K562 (cell line): ENCODE results near the gene SRRM5. TPM values are rescaled to one million over a fixed set of nuclear protein-coding genes. Genes with fewer than 3 reads are reported as not detected.

ENCODE experiments used
- ATAC-seq: fragments of 200-7000 bp; cut with Tn5 transposase; 3 replicates; pipeline ENCODE4 v1.9.1; 2020; ENCODE audit warnings: moderate library complexity
- BruUV-seq: library from RNA; stranded (reverse); fragments of 400-500 nt; replicated peaks from 2 replicates; lab custom pipeline; 2021; lab: Mats Ljungman, UMichigan
- CTCF ChIA-PET: fragments of 300-600 bp; formaldehyde crosslinking; extraction: SDS; loops from one replicate; lab custom pipeline; 2021; ENCODE audit warnings: low intra/inter-chr PET ratio; lab: Yijun Ruan, JAX
- POLR2A ChIA-PET: fragments of 300-600, 350-650 bp; sonication (Branson Sonifier 250); formaldehyde crosslinking; extraction: SDS; loops from one replicate; lab custom pipeline; 2021; ENCODE audit warnings: antibody characterized with exemption, inconsistent platforms; lab: Yijun Ruan, JAX
- DNase-seq, 4 experiments: peaks; one replicate each; pipeline versions ENCODE4 v3.0.0 to v3.0.0-alpha.2; 2011 to 2018; ENCODE audit warnings: low spot score in 3 of 4, mixed read lengths in 3 of 4; ENCODE audit errors: extremely low read depth in 1 of 4
- FAIRE-seq: peaks from 2 replicates; lab custom pipeline; 2011; peaks lifted over from hg19 to GRCh38; lab: Jason Lieb, UNC
- H2AFZ ChIP-seq: 2 replicates; pipeline ENCODE4 v1.6.0; 2011; ENCODE audit warnings: low read depth, low read length, control low read depth, inconsistent platforms
- H3K27ac ChIP-seq: fragments of 200-600 bp; 3 replicates; pipeline ENCODE4 v1.8.0; 2011; ENCODE audit warnings: low read depth, mild to moderate bottlenecking, control low read depth, inconsistent platforms, low read length, moderate library complexity, mixed read lengths; ENCODE audit errors: extremely low read depth
- H3K27me3 ChIP-seq, 2 experiments: fragments of 300-600 bp in 1 of 2; 2 replicates in 1 of 2; 3 replicates in 1 of 2; pipeline versions ENCODE4 v1.6.0 to v1.8.0; 2011; ENCODE audit warnings: inconsistent platforms in 2 of 2, low read length in 2 of 2, mild to moderate bottlenecking in 1 of 2, mixed read lengths in 1 of 2, moderate library complexity in 1 of 2; ENCODE audit not compliant: control insufficient read depth in 2 of 2, insufficient read depth in 2 of 2
- H3K36me3 ChIP-seq: fragments of 300-600 bp; 3 replicates; pipeline ENCODE4 v1.8.0; 2011; ENCODE audit warnings: mild to moderate bottlenecking, low read length, inconsistent platforms; ENCODE audit not compliant: control insufficient read depth, insufficient read depth
- H3K4me1 ChIP-seq, 2 experiments: fragments of 200-600 bp in 1 of 2; replicated peaks in 1 of 2; 2 replicates in 1 of 2; 3 replicates in 1 of 2; pipeline versions ENCODE4 v1.5.1 to v1.8.0; 2011; ENCODE audit warnings: inconsistent platforms in 2 of 2, low read length in 2 of 2, mild to moderate bottlenecking in 1 of 2, mixed read lengths in 1 of 2, moderate library complexity in 1 of 2; ENCODE audit not compliant: control insufficient read depth in 2 of 2, insufficient read depth in 2 of 2
- H3K4me2 ChIP-seq: 2 replicates; pipeline ENCODE4 v1.6.1; 2011; ENCODE audit warnings: low read length, control low read depth, inconsistent platforms, mixed read lengths; ENCODE audit not compliant: insufficient read depth
- H3K4me3 ChIP-seq: fragments of 200-600 bp; sonication (generic), shearing (Covaris generic); 2 replicates; pipeline ENCODE4 v1.5.1; 2016; ENCODE audit warnings: control low read depth, inconsistent platforms
- H3K79me2 ChIP-seq: fragments of 200-600 bp; 3 replicates; pipeline ENCODE4 v1.8.0; 2011; ENCODE audit warnings: low read length, inconsistent platforms; ENCODE audit not compliant: control insufficient read depth, insufficient read depth
- H3K9ac ChIP-seq, 2 experiments: 2 replicates each; pipeline versions ENCODE4 v1.6.0 to v1.6.1; 2011; ENCODE audit warnings: low read depth in 2 of 2, low read length in 2 of 2, control low read depth in 1 of 2, inconsistent platforms in 1 of 2, mild to moderate bottlenecking in 1 of 2, mixed read lengths in 1 of 2; ENCODE audit not compliant: insufficient read depth in 1 of 2
- H3K9me1 ChIP-seq: one replicate; pipeline ENCODE4 v1.6.0; 2011; ENCODE audit warnings: inconsistent platforms, mild to moderate bottlenecking, low read length, moderate library complexity; ENCODE audit not compliant: control insufficient read depth, insufficient read depth
- H3K9me3 ChIP-seq: replicated peaks from 2 replicates; pipeline ENCODE4 v1.5.1; 2011; ENCODE audit warnings: low read depth, low read length, inconsistent platforms; ENCODE audit not compliant: control insufficient read depth, insufficient read depth
- H4K20me1 ChIP-seq: replicated peaks from 2 replicates; pipeline ENCODE4 v1.6.1; 2011; ENCODE audit warnings: low read length, inconsistent platforms, mixed read lengths; ENCODE audit not compliant: control insufficient read depth, insufficient read depth
- BCOR ChIP-seq: fragments of 450-650 bp; IDR thresholded peaks from 2 replicates; pipeline ENCODE4 v1.6.1; 2016
- BMI1 ChIP-seq: fragments of 150-350 bp; IDR thresholded peaks from 2 replicates; pipeline ENCODE4 v1.6.1; 2014; ENCODE audit warnings: low read length
- FOXP1 ChIP-seq: sonication (generic); formaldehyde crosslinking; IDR thresholded peaks from 2 replicates; pipeline ENCODE4 v1.8.0; 2022; ENCODE audit warnings: mild to moderate bottlenecking, missing genetic modification reagents
- HMGN3 ChIP-seq: IDR thresholded peaks from 2 replicates; pipeline ENCODE4 v1.6.1; 2011; ENCODE audit warnings: borderline replicate concordance, low read depth, mild to moderate bottlenecking, mixed read lengths, low read length; ENCODE audit not compliant: insufficient read length; ENCODE audit errors: extremely low read depth
- NONO ChIP-seq, 2 experiments: fragments of 200-400 bp in 1 of 2; fragments of 450-650 bp in 1 of 2; formaldehyde crosslinking in 1 of 2; IDR thresholded peaks; 2 replicates each; pipeline ENCODE4 v1.6.1; 2017; ENCODE audit warnings: low read depth in 2 of 2, mild to moderate bottlenecking in 2 of 2, moderate library complexity in 2 of 2, low read length in 1 of 2
- RBM15 ChIP-seq: fragments of 200-400 bp; formaldehyde crosslinking; IDR thresholded peaks from 2 replicates; pipeline ENCODE4 v1.6.1; 2018; ENCODE audit warnings: mild to moderate bottlenecking, low read length, moderate library complexity; ENCODE audit not compliant: insufficient read depth
- RBM25 ChIP-seq: fragments of 200-400 bp; formaldehyde crosslinking; IDR thresholded peaks from 2 replicates; pipeline ENCODE4 v1.6.1; 2018; ENCODE audit warnings: low read length, low read depth, moderate library complexity; ENCODE audit not compliant: severe bottlenecking
- SIN3B ChIP-seq: fragments of 450-650 bp; IDR thresholded peaks from 2 replicates; pipeline ENCODE4 v1.6.1; 2017; ENCODE audit warnings: low read depth, mild to moderate bottlenecking, moderate library complexity
- SRSF7 ChIP-seq: fragments of 200-400 bp; formaldehyde crosslinking; optimal IDR thresholded peaks from 2 replicates; pipeline ENCODE3; 2017; ENCODE audit warnings: mild to moderate bottlenecking, low read depth, low read length
- TAF9B ChIP-seq: fragments of 450-650 bp; IDR thresholded peaks from 2 replicates; pipeline ENCODE4 v1.6.1; 2018; ENCODE audit warnings: mild to moderate bottlenecking; ENCODE audit not compliant: partially characterized antibody
- TCF7 ChIP-seq: sonication (generic); IDR thresholded peaks from 2 replicates; pipeline ENCODE4 v1.6.1; 2016; ENCODE audit warnings: antibody characterized with exemption, borderline replicate concordance
- ZBTB12 ChIP-seq: fragments of 250-450 bp; sonication (Bioruptor Pico); IDR thresholded peaks from 2 replicates; pipeline ENCODE4 v1.4.0; 2020
- ZBTB34 ChIP-seq: fragments of 250-450 bp; sonication (Bioruptor Pico); IDR thresholded peaks from 2 replicates; pipeline ENCODE4 v1.8.0; 2021; ENCODE audit warnings: mild to moderate bottlenecking, moderate library complexity
- ZFP36 ChIP-seq: fragments of 150-350 bp; IDR thresholded peaks from 2 replicates; pipeline ENCODE4 v1.6.1; 2018; ENCODE audit warnings: low read length, low read depth; ENCODE audit not compliant: partially characterized antibody
- ZNF121 ChIP-seq: sonication (generic); formaldehyde crosslinking; conservative IDR thresholded peaks from 2 replicates; pipeline ENCODE4 v1.8.0; 2022; ENCODE audit warnings: missing genetic modification reagents
- ZNF212 ChIP-seq: fragments of 450-650 bp; formaldehyde crosslinking; IDR thresholded peaks from 2 replicates; pipeline ENCODE4 v1.4.0; 2020; ENCODE audit warnings: mild to moderate bottlenecking
- ZNF41 ChIP-seq: fragments of 250-450 bp; sonication (Bioruptor Pico); conservative IDR thresholded peaks from 2 replicates; pipeline ENCODE4 v1.4.0; 2020; ENCODE audit warnings: mild to moderate bottlenecking
- ZNF583 ChIP-seq: fragments of 250-450 bp; sonication (Bioruptor Pico); IDR thresholded peaks from 2 replicates; pipeline ENCODE4 v1.4.0; 2020
- WGBS: fragments of 100-300 bp; shearing (Covaris generic); methylation state at CpG from one replicate; pipeline ENCODE4 v1.1.6; 2016; ENCODE audit warnings: low coverage, mixed read lengths; ENCODE audit not compliant: insufficient coverage; ENCODE audit errors: missing lambda C conversion rate; 5-methylcytosine and 5-hydroxymethylcytosine counted together
- in situ Hi-C: fragments of 300-500 bp; cut with MboI; formaldehyde crosslinking; loops from 4 replicates; pipeline ENCODE4 v1.15.0; 2018; ENCODE audit warnings: inconsistent platforms, mixed read lengths
- intact Hi-C: fragments of 100-400 bp; cut with micrococcal nuclease; formaldehyde crosslinking; loops from 2 replicates; pipeline ENCODE4 v1.14.2; 2022
- polyA plus RNA-seq, 8 experiments: library from polyadenylated mRNA; depleted of rRNA in 4 of 8; stranded (reverse) in 5 of 8; unstranded in 3 of 8; fragments of >200 nt; fragmentation: Nextera tagmentation in 2 of 8; fragmentation: Illumina TruSeq in 1 of 8; extraction: Ambion mirVana in 2 of 8; extraction: Trizol in 1 of 8; gene quantifications; 2 replicates each; pipeline versions ENCODE4 v1.2.1 to v1.2.3, GENCODE V29; 2011 to 2014; ENCODE audit warnings: inconsistent platforms in 1 of 8, missing spikeins in 1 of 8
- total RNA-seq, 7 experiments: library from RNA; depleted of rRNA in 6 of 7; stranded (reverse); fragments of >200 nt in 6 of 7; fragmentation: Illumina TruSeq in 2 of 7; extraction: Trizol in 2 of 7; gene quantifications; 2 replicates each; pipeline versions ENCODE4 v1.2.1 to v1.2.3, GENCODE V29; 2011 to 2021; ENCODE audit warnings: low replicate concordance in 1 of 7
- TF ChIP-seq, protein P1 (sequence below): sonication (generic); formaldehyde crosslinking; IDR thresholded peaks from 2 replicates; pipeline ENCODE4 v1.8.0; 2023; ENCODE audit warnings: mild to moderate bottlenecking, missing genetic modification reagents

SRRM5 gene
- total and polyA plus RNA-seq, 9 of the 15 experiments (the other 6 are each of a cell fraction or from before 2014, with no cell fraction given), result 0.09 to 0.45 (median 0.18) TPM; not detected in 2

DNA sequence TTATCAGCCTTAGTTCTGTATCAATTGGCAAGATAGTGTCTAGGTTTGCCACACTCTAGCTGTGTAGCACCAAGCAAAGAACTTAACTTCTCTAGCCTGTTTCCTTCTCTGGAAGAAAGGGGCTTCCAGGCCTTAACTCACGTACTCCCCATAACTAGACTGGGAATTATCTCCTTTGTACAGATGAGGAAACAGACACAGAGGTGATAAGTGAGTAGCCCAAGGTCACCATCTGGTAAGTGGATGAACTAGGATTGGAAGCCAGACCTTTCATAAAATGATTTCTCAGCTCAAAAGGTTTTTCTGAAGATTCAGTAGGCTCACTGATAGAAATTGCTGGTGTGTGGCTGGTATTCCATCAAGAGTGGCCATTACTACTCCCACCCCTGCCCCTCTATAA lies 4.4 kb downstream of the SRRM5 start (continued):
- TF ChIP-seq ZBTB34, result no peak
- no peak for TF ChIP-seq ZNF41 (CRISPR knock-in tag)
- TF ChIP-seq NONO (IDR thresholded peaks at IDR 0.05; ENCODE audit: low read depth in 2 of 2, low read length in 1 of 2), result 0 out of 4 replicates have a peak, but pooled peaks of 1 of the 2 experiments have one; percentile 32
- no peak for TF ChIP-seq ZBTB12 (CRISPR knock-in tag)

GRCh38 chr19:43616954-43617353 lies 5.1 kb downstream of the SRRM5 start:
- H2AFZ ChIP-seq, result no peak overlapping the region
- peaks cover 35 to 55% of the 10 kb centered on the region in 2 experiments for H3K4me1 ChIP-seq
- H3K79me2 ChIP-seq, result peaks cover 49% of the 10 kb centered on the region
- H3K27ac ChIP-seq, result peak overlapping the region; percentile 40; the same call in 1 of the 3 replicates
- no peak for DNase-seq
- ChIA-PET POLR2A (interaction anchor here (0.6 to 6.0 kb wide), 4 partner anchors 12 to 906 kb away, joined by 3 to 35 read pairs (median 3); partner anchors contain the start of genes IRGQ and ZNF576), CTCF (no interaction called here)
- H3K36me3 ChIP-seq, result peaks cover 24% of the 10 kb centered on the region; the same call in 2 of the 3 replicates
- intact Hi-C loops (no loop called here), in situ Hi-C loops (no loop called here)
- BruUV-seq, result no TSS peak
- ATAC-seq, result no peak
- H4K20me1 ChIP-seq, result no peaks in the 10 kb centered on the region
- H3K4me2 ChIP-seq, result no peak overlapping the region
- H3K4me3 ChIP-seq, result no peak overlapping the region
- 44% methylated on average over 2 of the region's 6 CpGs for WGBS
- no peak for FAIRE-seq
- no peaks in the 10 kb centered on the region for H3K9me1 ChIP-seq
- peak overlapping the region in 1 of 2 experiments; percentile 19; a peak in 1 of 4 replicates for H3K9ac ChIP-seq
- H3K27me3 ChIP-seq, result no peaks in the 10 kb centered on the region
- no peaks in the 10 kb centered on the region for H3K9me3 ChIP-seq
- TF ChIP-seq BCOR, result 0 out of 2 replicates have a peak, but pooled peaks have one; percentile 16
- TF ChIP-seq ZFP36, result peak; percentile 82
- TF ChIP-seq RBM15, result no peak
- TF ChIP-seq ZNF212, result no peak
- no peak for TF ChIP-seq TAF9B
- no peak for TF ChIP-seq ZNF583
- TF ChIP-seq, protein P1, sequence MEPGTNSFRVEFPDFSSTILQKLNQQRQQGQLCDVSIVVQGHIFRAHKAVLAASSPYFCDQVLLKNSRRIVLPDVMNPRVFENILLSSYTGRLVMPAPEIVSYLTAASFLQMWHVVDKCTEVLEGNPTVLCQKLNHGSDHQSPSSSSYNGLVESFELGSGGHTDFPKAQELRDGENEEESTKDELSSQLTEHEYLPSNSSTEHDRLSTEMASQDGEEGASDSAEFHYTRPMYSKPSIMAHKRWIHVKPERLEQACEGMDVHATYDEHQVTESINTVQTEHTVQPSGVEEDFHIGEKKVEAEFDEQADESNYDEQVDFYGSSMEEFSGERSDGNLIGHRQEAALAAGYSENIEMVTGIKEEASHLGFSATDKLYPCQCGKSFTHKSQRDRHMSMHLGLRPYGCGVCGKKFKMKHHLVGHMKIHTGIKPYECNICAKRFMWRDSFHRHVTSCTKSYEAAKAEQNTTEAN (CRISPR knock-in tag), result no peak
- TF ChIP-seq TCF7, result no peak
- no peak for TF ChIP-seq FOXP1 (CRISPR knock-in tag)
- TF ChIP-seq SIN3B, result no peak
- no peak for TF ChIP-seq ZNF121
- TF ChIP-seq RBM25, result no peak
- TF ChIP-seq BMI1, result no peak
- TF ChIP-seq SRSF7, result no peak
- no peak for TF ChIP-seq HMGN3
